Measurements from ENCODE around the gene NAXE.

The NAXE gene

GRCh38 chr1:156571261-156571852 is 20.2 kb upstream of the NAXE start:
- no peak for TF ChIP-seq CTCF (conservative IDR thresholded peaks at IDR 0.05)
- TF ChIP-seq ZFX (IDR thresholded peaks at IDR 0.05), result no peak
- peak overlapping the region; percentile 65 for H3K27ac ChIP-seq

GRCh38 chr1:156571919-156572662 is 19.5 kb upstream of the NAXE start, which contains the start of gene IQGAP3:
Gene IQGAP3, minus strand, starts transcription at chr1:156572565. Its CDS starts 36 bp downstream, at chr1:156572529.
- peak within 1 kb of the TSS; percentile 65 for H3K27ac ChIP-seq

GRCh38 chr1:156572663-156573018 is 18.9 kb upstream of the NAXE start:
- TF ChIP-seq ZFX (IDR thresholded peaks at IDR 0.05) (no peak), CTCF (conservative IDR thresholded peaks at IDR 0.05) (no peak)
- H3K27ac ChIP-seq, result peak overlapping the region; percentile 65; the same call in 1 of the 2 replicates

More at GRCh38 chr1:156571919-156572662, 19.5 kb upstream of the NAXE start, which contains the start of gene IQGAP3:
- TF ChIP-seq CTCF (conservative IDR thresholded peaks at IDR 0.05) (no peak), ZFX (IDR thresholded peaks at IDR 0.05) (no peak; the same call in 1 of the 2 replicates)

GRCh38 chr1:156574039-156574633 is 17.4 kb upstream of the NAXE start:
- no peak for TF ChIP-seq ZFX (IDR thresholded peaks at IDR 0.05)
- no peak for TF ChIP-seq CTCF (conservative IDR thresholded peaks at IDR 0.05)
- no peak overlapping the region for H3K27ac ChIP-seq

- no peak overlapping the region for H3K27ac ChIP-seq
- TF ChIP-seq ZFX (IDR thresholded peaks at IDR 0.05) (no peak), CTCF (conservative IDR thresholded peaks at IDR 0.05) (no peak)
Measured at GRCh38 chr1:156577550-156577949, 14.0 kb upstream of the NAXE start.

GRCh38 chr1:156578055-156578454 is 13.5 kb upstream of the NAXE start:
- H3K27ac ChIP-seq, result no peak overlapping the region
- TF ChIP-seq ZFX (IDR thresholded peaks at IDR 0.05) (no peak), CTCF (conservative IDR thresholded peaks at IDR 0.05) (no peak)

GRCh38 chr1:156579472-156579871 is 12.1 kb upstream of the NAXE start, which contains the start of gene TTC24:
Gene TTC24, plus strand, starts transcription at chr1:156579723. Its CDS starts 1,642 bp downstream, at chr1:156581365.
- H3K27ac ChIP-seq, result no peak within 1 kb of the TSS
- TF ChIP-seq CTCF (conservative IDR thresholded peaks at IDR 0.05) (no peak), ZFX (IDR thresholded peaks at IDR 0.05) (no peak)
